ENCODE data around the gene DNAH6.
"Not testable (repeated sequence)": the region's sequence is repeated elsewhere in the genome, so short reads cannot be mapped to it uniquely, and the experiment has no call there.

DNAH6 gene

DNA sequence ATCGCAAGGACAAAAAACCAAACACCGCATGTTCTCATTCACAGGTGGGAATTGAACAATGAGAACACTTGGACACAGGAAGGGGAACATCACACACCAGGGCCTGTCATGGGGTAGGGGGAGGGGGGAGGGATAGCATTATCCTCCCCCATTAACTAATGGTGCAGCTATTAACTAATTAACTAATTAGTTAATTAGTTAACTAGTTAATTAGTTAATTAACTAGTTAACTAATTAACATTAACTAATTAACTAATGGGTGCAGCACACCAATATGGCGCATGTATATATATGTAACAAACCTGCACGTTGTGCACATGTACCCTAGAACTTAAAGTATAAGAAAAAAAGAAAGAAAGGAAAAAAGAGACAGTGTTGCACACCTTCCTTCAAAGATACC, 352.0 kb downstream of the DNAH6 start:
- DNase-seq (ENCODE audit: low read depth in 2 of 2): not testable (repeated sequence)

Measured in stimulated activated CD4-positive, alpha-beta T cell treated with anti-CD3 and anti-CD28 coated beads, Interleukin-12 subunit alpha, Interleukin-12 subunit beta, amount 100 ng/mL, for 24 hours (primary cell).